K562 (cell line): ENCODE measurements around the gene ADGRB3. TPM values are rescaled to one million over a fixed set of nuclear protein-coding genes. Genes with fewer than 3 reads are reported as not detected.

Experiments used
- CBFA2T3 ChIP-seq: fragments of 450-650 bp; IDR thresholded peaks from 2 replicates; pipeline ENCODE4 v1.6.1; 2017
- CEBPG ChIP-seq, 3 experiments: fragments of 200-800 bp in 1 of 3; sonication (Bioruptor generic) in 1 of 3; sonication (generic) in 1 of 3; formaldehyde crosslinking in 1 of 3; IDR thresholded peaks in 2 of 3; conservative IDR thresholded peaks in 1 of 3; 2 replicates each; pipeline versions ENCODE4 v1.6.1 to v1.8.0; 2016 to 2022; ENCODE audit warnings: missing compliant biosample characterization in 2 of 3, missing genetic modification characterization in 2 of 3, mild to moderate bottlenecking in 1 of 3, missing genetic modification reagents in 1 of 3
- FIP1L1 ChIP-seq: fragments of 200-400 bp; formaldehyde crosslinking; IDR thresholded peaks from 2 replicates; pipeline ENCODE4 v1.6.1; 2018; ENCODE audit warnings: mild to moderate bottlenecking, low read depth, low read length; ENCODE audit not compliant: poor library complexity, severe bottlenecking
- FOXJ2 ChIP-seq: fragments of 200-800 bp; sonication (Bioruptor generic); IDR thresholded peaks from 2 replicates; pipeline ENCODE4 v1.6.1; 2016; ENCODE audit warnings: missing genetic modification characterization, missing compliant biosample characterization
- KLF6 ChIP-seq: fragments of 250-450 bp; sonication (Bioruptor Pico); IDR thresholded peaks from 2 replicates; pipeline ENCODE4 v1.4.0; 2020; ENCODE audit warnings: mild to moderate bottlenecking, moderate library complexity, borderline replicate concordance
- MECOM ChIP-seq: fragments of 250-450 bp; sonication (Bioruptor Pico); IDR thresholded peaks from 2 replicates; pipeline ENCODE4 v1.8.0; 2022; ENCODE audit warnings: inconsistent platforms
- MEIS2 ChIP-seq: fragments of 450-650 bp; IDR thresholded peaks from 2 replicates; pipeline ENCODE4 v1.6.1; 2014; ENCODE audit warnings: mild to moderate bottlenecking; ENCODE audit not compliant: partially characterized antibody
- PRMT5 ChIP-seq: sonication (generic); formaldehyde crosslinking; IDR thresholded peaks from 2 replicates; pipeline ENCODE4 v1.5.0; 2020; ENCODE audit warnings: missing genetic modification reagents
- RBBP5 ChIP-seq: fragments of 200-600 bp; sonication (generic); IDR thresholded peaks from 2 replicates; pipeline ENCODE4 v1.6.1; 2012; ENCODE audit warnings: borderline replicate concordance, mild to moderate bottlenecking, low read length, control low read depth, inconsistent platforms; ENCODE audit not compliant: insufficient read depth, poor library complexity, severe bottlenecking
- SMARCB1 ChIP-seq: IDR thresholded peaks from 2 replicates; pipeline ENCODE4 v1.6.1; 2011; ENCODE audit warnings: improper control_type of control experiment, low read depth; ENCODE audit not compliant: insufficient read length
- TEAD4 ChIP-seq, 2 experiments: sonication (generic) in 1 of 2; formaldehyde crosslinking in 1 of 2; IDR thresholded peaks; 2 replicates each; pipeline versions ENCODE4 v1.6.1 to v1.8.0; 2012 to 2022; ENCODE audit warnings: borderline replicate concordance in 1 of 2, inconsistent platforms in 1 of 2, low read length in 1 of 2, mild to moderate bottlenecking in 1 of 2, missing genetic modification reagents in 1 of 2
- ZNF146 ChIP-seq: IDR thresholded peaks from one replicate; pipeline ENCODE4 v1.6.1; 2018; ENCODE audit warnings: missing compliant biosample characterization; ENCODE audit not compliant: unreplicated experiment
- polyA plus RNA-seq, 8 experiments: library from polyadenylated mRNA; depleted of rRNA in 4 of 8; stranded (reverse) in 5 of 8; unstranded in 3 of 8; fragments of >200 nt; fragmentation: Nextera tagmentation in 2 of 8; fragmentation: Illumina TruSeq in 1 of 8; extraction: Ambion mirVana in 2 of 8; extraction: Trizol in 1 of 8; gene quantifications; 2 replicates each; pipeline versions ENCODE4 v1.2.1 to v1.2.3, GENCODE V29; 2011 to 2014; ENCODE audit warnings: inconsistent platforms in 1 of 8, missing spikeins in 1 of 8
- total RNA-seq, 7 experiments: library from RNA; depleted of rRNA in 6 of 7; stranded (reverse); fragments of >200 nt in 6 of 7; fragmentation: Illumina TruSeq in 2 of 7; extraction: Trizol in 2 of 7; gene quantifications; 2 replicates each; pipeline versions ENCODE4 v1.2.1 to v1.2.3, GENCODE V29; 2011 to 2021; ENCODE audit warnings: low replicate concordance in 1 of 7
- TF ChIP-seq, protein P1 (sequence below): sonication (generic); formaldehyde crosslinking; IDR thresholded peaks from 2 replicates; pipeline ENCODE4 v1.9.0; 2022; ENCODE audit warnings: mild to moderate bottlenecking, missing genetic modification reagents
- TF ChIP-seq, protein P2 (sequence below): fragments of 250-450 bp; sonication (Bioruptor Pico); IDR thresholded peaks from 2 replicates; pipeline ENCODE4 v1.9.0; 2021; ENCODE audit warnings: mild to moderate bottlenecking, inconsistent platforms
- TF ChIP-seq, protein P3 (sequence below): IDR thresholded peaks from 2 replicates; pipeline ENCODE4 v1.6.1; 2014; ENCODE audit warnings: antibody characterized with exemption
- TF ChIP-seq, protein P4 (sequence below): fragments of 450-650 bp; formaldehyde crosslinking; IDR thresholded peaks from 2 replicates; pipeline ENCODE4 v1.4.0; 2022; ENCODE audit warnings: missing genetic modification characterization
- TF ChIP-seq, protein P5 (sequence below): sonication (generic); formaldehyde crosslinking; IDR thresholded peaks from 2 replicates; pipeline ENCODE4 v1.4.0; 2020; ENCODE audit warnings: mild to moderate bottlenecking, missing genetic modification reagents

Gene ADGRB3
- total and polyA plus RNA-seq, 9 of the 15 experiments (the other 6 are each of a cell fraction or from before 2014, with no cell fraction given), result 0.90 to 7.8 (median 2.4) TPM

DNA sequence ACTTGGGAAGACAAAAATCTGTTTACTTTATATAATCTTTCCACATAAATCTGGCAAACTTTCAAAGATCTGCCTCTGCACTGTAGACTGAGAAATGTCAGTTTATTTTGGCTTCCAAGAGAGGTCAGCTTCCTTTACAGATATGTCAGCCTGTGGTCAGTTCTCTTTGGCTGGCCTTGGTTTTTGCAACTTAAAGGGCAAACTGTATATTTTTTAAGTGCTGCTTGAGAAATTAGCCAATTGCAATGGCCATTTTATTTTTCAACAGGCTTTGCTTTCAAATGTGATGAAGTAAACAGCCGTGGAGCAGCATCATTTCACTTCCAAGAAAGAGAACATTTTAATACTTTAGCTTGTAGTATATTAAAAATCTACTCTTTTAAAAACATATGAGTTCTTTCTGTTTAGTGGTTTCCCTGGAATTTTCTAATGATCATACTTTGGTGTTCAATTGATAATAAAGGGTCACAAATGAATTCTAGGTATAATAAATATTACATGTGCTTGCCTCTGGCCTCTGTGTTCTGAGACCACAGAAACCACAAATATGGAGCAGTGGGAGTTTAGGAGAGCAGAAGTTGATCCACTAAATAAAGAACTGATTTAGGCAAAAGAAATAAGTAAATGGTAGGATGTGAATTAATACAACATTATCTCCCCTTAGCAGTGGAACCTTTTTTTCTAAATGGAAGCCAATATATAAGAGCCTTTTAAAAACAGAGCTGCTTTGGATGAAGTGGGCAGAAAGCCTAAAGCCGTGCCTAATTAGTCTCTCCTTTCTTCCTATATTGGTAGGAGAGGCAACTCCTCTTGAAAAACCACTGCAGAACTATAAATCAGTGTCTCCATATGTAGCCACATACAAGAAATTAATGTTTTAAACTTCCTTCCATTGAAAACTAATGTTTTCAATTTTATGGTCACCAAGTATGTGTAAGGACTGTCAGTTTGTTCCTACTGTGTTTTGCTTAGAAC lies 16.2 kb downstream of the ADGRB3 start (continued):
- TF ChIP-seq MECOM (no peak), ZNF146 (CRISPR knock-in tag) (no peak), CEBPG (CRISPR knock-in tag; IDR thresholded peaks at IDR 0.05) (no peak), CEBPG (tag; conservative IDR thresholded peaks at IDR 0.05 in 1 of 2, IDR thresholded peaks at IDR 0.05 in 1 of 2) (peak in 1 of 2 experiments; percentile 21; a peak in 1 of 4 replicates), PRMT5 (CRISPR knock-in tag) (no peak), TEAD4 (IDR thresholded peaks at IDR 0.05; ENCODE audit: low read length) (0 out of 2 replicates have a peak, but pooled peaks have one; percentile 12), TEAD4 (CRISPR knock-in tag; IDR thresholded peaks at IDR 0.05; ENCODE audit: borderline replicate concordance) (no peak), FIP1L1 (no peak), SMARCB1 (peak; percentile 27), RBBP5 (no peak), FOXJ2 (tag) (no peak), CBFA2T3 (0 out of 2 replicates have a peak, but pooled peaks have one; percentile 4), KLF6 (CRISPR knock-in tag) (no peak), MEIS2 (peak; percentile 47)
- TF ChIP-seq, protein P1, sequence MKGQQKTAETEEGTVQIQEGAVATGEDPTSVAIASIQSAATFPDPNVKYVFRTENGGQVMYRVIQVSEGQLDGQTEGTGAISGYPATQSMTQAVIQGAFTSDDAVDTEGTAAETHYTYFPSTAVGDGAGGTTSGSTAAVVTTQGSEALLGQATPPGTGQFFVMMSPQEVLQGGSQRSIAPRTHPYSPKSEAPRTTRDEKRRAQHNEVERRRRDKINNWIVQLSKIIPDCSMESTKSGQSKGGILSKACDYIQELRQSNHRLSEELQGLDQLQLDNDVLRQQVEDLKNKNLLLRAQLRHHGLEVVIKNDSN (CRISPR knock-in tag), result no peak
- TF ChIP-seq, protein P2, sequence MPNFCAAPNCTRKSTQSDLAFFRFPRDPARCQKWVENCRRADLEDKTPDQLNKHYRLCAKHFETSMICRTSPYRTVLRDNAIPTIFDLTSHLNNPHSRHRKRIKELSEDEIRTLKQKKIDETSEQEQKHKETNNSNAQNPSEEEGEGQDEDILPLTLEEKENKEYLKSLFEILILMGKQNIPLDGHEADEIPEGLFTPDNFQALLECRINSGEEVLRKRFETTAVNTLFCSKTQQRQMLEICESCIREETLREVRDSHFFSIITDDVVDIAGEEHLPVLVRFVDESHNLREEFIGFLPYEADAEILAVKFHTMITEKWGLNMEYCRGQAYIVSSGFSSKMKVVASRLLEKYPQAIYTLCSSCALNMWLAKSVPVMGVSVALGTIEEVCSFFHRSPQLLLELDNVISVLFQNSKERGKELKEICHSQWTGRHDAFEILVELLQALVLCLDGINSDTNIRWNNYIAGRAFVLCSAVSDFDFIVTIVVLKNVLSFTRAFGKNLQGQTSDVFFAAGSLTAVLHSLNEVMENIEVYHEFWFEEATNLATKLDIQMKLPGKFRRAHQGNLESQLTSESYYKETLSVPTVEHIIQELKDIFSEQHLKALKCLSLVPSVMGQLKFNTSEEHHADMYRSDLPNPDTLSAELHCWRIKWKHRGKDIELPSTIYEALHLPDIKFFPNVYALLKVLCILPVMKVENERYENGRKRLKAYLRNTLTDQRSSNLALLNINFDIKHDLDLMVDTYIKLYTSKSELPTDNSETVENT (CRISPR knock-in tag), result no peak
- TF ChIP-seq, protein P3, sequence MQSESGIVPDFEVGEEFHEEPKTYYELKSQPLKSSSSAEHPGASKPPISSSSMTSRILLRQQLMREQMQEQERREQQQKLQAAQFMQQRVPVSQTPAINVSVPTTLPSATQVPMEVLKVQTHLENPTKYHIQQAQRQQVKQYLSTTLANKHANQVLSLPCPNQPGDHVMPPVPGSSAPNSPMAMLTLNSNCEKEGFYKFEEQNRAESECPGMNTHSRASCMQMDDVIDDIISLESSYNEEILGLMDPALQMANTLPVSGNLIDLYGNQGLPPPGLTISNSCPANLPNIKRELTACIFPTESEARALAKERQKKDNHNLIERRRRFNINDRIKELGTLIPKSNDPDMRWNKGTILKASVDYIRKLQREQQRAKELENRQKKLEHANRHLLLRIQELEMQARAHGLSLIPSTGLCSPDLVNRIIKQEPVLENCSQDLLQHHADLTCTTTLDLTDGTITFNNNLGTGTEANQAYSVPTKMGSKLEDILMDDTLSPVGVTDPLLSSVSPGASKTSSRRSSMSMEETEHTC, result no peak
- TF ChIP-seq, protein P4, sequence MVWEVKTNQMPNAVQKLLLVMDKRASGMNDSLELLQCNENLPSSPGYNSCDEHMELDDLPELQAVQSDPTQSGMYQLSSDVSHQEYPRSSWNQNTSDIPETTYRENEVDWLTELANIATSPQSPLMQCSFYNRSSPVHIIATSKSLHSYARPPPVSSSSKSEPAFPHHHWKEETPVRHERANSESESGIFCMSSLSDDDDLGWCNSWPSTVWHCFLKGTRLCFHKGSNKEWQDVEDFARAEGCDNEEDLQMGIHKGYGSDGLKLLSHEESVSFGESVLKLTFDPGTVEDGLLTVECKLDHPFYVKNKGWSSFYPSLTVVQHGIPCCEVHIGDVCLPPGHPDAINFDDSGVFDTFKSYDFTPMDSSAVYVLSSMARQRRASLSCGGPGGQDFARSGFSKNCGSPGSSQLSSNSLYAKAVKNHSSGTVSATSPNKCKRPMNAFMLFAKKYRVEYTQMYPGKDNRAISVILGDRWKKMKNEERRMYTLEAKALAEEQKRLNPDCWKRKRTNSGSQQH, result no peak
- TF ChIP-seq, protein P5, sequence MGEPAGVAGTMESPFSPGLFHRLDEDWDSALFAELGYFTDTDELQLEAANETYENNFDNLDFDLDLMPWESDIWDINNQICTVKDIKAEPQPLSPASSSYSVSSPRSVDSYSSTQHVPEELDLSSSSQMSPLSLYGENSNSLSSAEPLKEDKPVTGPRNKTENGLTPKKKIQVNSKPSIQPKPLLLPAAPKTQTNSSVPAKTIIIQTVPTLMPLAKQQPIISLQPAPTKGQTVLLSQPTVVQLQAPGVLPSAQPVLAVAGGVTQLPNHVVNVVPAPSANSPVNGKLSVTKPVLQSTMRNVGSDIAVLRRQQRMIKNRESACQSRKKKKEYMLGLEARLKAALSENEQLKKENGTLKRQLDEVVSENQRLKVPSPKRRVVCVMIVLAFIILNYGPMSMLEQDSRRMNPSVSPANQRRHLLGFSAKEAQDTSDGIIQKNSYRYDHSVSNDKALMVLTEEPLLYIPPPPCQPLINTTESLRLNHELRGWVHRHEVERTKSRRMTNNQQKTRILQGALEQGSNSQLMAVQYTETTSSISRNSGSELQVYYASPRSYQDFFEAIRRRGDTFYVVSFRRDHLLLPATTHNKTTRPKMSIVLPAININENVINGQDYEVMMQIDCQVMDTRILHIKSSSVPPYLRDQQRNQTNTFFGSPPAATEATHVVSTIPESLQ (CRISPR knock-in tag), result no peak
